GM12872 (cell line): ENCODE measurements around the gene CYP2W1.

Experiments used
- TF ChIP-seq, protein P1 (sequence below): IDR thresholded peaks from 3 replicates; pipeline ENCODE4 v1.5.1; 2011; ENCODE audit warnings: low read depth, mild to moderate bottlenecking, low read length, moderate library complexity; ENCODE audit not compliant: insufficient read depth

CYP2W1 gene

DNA sequence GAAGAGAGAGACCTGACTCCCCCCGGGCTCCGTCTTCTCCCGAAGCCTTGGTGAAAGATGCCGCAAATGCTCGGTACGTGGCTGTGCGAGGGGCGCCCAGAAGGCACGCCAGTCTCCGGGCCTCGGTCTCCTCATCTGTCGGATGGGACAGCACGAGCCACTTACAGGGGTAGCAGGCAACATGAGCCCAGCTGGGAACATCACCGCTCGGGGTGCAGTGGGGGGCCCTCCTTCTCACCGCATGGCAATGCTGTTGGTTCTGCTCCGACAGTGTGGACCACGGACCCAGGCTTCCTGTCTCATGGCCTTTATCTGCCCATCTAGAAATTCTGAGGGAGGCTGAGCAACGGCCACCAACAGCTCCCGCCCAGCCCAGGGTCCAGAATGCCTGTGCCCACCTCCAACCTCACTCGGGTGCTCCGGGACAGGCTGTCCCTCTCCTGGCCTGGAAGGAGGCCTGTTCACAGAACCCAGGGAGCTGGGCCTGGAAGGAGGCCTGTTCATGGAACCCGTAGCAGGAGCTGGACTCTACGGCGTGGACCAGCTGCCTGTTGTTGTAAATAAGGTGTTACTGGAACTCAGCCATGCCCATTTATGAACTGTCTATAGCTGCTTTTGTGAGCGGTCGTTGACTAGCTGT lies 44.3 kb upstream of the CYP2W1 start:
- TF ChIP-seq, protein P1, sequence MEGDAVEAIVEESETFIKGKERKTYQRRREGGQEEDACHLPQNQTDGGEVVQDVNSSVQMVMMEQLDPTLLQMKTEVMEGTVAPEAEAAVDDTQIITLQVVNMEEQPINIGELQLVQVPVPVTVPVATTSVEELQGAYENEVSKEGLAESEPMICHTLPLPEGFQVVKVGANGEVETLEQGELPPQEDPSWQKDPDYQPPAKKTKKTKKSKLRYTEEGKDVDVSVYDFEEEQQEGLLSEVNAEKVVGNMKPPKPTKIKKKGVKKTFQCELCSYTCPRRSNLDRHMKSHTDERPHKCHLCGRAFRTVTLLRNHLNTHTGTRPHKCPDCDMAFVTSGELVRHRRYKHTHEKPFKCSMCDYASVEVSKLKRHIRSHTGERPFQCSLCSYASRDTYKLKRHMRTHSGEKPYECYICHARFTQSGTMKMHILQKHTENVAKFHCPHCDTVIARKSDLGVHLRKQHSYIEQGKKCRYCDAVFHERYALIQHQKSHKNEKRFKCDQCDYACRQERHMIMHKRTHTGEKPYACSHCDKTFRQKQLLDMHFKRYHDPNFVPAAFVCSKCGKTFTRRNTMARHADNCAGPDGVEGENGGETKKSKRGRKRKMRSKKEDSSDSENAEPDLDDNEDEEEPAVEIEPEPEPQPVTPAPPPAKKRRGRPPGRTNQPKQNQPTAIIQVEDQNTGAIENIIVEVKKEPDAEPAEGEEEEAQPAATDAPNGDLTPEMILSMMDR: no peak

DNA sequence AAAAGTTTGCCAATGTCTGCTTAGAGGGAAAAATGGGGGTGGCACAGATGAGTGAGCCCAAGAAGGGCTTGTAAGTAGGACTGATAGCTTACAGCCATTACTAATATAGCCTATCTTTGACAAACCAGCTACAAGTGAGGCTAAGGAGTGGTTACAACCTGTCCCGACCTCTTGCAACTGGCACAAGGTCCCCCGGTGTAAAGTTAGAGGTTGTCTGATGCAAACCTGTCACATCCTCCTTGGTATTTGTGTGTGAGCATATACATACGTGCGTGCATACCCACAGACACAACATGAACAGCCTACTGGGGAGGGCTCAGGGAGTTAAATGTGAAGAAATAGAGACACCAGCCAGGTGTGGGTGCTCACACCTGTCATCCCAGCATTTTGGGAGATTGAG lies 43.1 kb upstream of the CYP2W1 start:
- TF ChIP-seq, protein P1: no peak

DNA sequence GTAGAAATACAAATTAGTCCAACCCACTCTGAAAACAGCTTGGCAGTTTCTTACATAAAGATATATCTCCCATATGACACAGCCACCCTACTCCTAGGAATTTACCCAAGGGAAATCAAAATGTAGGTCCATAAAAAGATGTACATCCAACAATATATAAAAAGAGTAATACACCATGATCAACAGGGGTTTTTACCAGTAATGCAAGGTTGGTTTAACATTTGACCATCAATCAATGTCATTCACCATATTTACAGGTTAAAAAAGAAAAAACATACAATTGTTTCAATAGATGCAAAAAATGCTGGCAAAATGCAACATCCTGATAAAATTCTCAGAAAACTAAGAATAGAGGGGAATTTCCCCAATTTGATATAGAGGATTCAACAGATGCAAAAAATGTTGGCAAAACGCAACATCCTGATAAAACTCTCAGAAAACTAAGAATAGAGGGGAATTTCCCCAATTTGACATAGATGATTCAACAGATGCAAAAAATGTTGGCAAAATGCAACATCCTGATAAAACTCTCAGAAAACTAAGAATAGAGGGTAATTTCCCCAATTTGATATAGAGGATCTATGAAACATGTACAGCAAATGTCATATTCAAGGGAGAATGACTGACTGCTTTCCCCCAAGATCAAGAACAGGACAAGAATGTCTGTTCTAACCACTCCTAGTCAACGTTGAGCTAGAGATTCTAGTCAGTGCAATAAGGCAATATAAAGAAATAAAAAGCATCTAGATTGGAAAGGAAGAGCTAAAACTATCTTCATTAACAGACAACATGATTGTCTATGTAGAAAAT lies 42.2 kb upstream of the CYP2W1 start:
- TF ChIP-seq, protein P1: no peak

DNA sequence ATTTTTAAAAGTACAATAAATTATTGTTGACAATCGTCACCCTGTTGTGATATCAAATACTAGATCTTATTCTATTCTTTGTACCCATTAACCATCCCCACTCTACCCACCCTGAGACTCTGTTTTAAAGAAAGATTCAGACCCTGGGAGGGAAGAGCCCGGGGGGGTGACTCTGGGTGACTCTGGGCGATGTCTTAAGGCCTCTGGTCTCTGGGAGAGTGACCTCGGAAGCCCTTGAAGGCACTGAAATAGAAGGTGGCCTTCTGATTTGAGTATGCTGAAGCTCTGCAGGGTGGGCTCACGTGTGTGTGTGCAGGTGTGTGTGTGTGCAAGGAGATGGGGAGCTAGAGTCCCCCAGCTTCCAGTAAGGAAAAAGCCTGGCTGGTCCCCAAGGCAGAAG lies 38.2 kb upstream of the CYP2W1 start:
- TF ChIP-seq, protein P1: no peak

DNA sequence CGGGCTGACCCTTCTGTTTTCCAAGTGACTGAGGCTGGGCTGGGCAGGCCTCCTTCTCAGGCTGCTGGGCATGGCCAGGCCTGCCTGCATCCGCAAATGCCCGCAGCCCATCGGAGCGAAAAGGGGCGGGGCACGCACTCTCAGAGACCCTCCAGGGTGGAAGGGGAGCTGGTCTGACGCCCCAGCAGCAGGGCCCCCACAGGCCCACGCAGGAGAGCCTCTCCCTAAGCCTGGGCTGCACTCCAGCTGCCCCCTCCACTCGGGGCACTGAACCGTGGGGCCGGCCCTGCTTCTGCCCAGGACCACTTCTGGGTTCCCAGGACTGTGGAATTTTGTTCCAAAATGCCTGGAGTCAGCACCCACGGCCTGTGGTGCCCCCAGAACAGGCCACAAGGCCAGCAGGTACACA lies 37.8 kb upstream of the CYP2W1 start:
- TF ChIP-seq, protein P1: no peak

DNA sequence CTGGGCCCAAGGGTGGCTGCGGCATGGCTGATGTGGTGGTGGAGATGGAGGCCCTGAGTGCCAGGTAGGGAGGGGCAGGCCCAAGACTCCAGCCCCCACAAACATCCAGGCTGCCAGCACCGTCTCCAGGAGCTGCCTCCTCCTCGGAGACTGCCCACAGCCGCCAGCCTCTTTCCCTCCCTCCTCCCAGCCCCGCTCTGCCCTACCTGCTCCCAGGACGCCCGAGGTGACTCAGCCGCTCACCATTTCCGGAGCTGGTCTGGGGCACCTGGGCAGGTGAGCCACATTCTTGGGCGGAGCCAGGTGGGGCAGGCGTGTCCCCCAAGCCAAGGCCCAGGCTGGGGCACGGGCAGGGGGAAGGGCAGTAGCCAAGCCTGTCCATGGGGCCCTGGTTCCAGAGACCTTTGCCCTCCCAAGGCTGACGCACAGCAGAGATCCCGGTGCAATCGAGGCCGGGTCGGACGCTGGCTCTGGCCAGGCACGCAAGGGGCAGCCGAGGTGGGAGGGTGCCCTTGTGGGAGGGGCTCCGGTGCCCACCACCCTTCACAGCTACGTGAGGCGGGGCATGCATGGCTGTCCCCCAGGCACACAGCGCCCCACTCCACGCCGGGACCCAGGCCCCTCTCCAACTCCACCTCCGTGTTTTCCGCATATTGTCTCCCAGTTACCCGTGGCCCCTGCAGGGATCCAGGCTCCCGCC lies 37.3 kb upstream of the CYP2W1 start:
- TF ChIP-seq, protein P1: no peak

DNA sequence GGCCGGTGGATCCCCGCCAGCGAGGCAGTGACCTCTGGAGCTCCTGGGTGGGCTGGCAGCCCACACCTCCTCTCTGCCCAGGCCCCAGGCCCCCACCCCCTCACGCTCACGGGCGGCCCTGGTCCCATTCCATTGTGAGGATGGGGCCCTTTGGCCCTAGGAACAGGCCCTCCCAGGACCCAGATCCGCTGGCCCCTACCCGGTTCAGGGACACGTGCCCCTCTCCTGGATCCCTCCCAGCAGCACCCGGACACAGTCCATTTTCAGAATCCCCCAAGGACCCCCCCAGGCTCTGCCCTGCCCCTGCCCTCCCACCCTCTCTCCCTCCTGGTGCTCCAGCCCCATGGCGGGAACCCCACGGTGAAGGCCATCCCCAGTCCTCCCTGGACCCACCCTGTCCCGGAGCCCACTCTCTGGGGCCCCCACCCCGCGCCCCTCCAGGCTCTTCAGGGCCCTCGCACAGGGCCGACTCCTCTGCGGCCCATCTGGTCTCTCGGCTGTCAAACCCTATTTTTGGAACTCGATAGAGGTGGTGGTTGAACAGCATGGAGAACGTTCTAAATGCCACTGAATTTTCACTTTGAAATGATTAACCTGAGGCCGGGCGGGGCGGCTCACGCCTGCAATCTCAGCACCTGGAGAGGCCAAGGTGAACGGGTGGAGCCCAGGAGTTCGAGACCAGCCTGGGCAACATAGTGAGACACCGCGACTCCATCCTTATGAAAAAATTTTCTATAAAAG lies 36.6 kb upstream of the CYP2W1 start:
- TF ChIP-seq, protein P1: no peak
